Measurements from ENCODE around the gene EEF1B2. TPM values are rescaled to one million over a fixed set of nuclear protein-coding genes. Genes with fewer than 3 reads are reported as not detected.
"Not testable (repeated sequence)": the region's sequence is repeated elsewhere in the genome, so short reads cannot be mapped to it uniquely, and the experiment has no call there.

Gene EEF1B2
- total RNA-seq, 2 experiments from 2014 or later, result 983 to 1,166 TPM

DNA sequence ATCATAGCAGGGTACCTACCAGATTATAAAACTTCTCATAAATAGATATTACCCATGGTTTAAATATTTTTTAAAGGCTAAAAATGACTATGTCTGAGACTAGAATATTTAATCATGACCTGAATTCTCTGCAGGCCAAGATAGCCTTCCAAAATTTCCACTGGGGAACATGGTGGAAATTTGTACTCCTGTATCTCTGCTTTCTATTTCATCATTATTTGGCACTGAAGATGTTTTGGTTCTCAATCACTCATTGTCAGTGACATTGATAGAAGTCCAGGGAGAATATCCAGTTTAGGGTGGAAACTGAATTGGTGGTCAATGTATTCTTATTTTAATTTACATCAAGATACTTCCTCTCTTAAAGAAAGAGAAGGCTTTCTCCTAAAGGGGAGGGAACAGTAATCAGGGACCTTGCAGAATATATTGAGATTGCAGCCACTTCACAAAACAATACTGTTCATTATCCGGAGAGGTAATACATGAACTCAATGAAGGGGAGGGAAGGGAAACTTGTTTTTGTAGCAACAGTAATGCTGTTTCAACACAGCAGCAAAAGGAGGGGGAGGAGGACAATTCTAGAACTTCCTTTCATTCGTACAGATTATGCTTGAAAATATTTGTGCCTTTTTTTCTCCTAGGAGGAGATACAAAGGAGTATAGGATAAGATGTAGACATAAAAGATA, 34.1 kb downstream of the EEF1B2 start:
- no peak for DNase-seq

GRCh38 chr2:206198677-206199076, 39.0 kb downstream of the EEF1B2 start:
- H3K36me3 Mint-ChIP-seq (ENCODE audit: low read depth), result no peaks in the 10 kb centered on the region
- ChIA-PET CTCF (no interaction called here), POLR2A (no interaction called here)
- intact Hi-C loops (cut with DNase I, micrococcal nuclease), result no loop called here
- ATAC-seq, result no peak
- no peak overlapping the region for H3K4me3 Mint-ChIP-seq
- no peaks in the 10 kb centered on the region for H3K4me1 Mint-ChIP-seq
- H3K27me3 Mint-ChIP-seq, result peaks cover 17% of the 10 kb centered on the region
- no peak overlapping the region for H3K27ac Mint-ChIP-seq
- DNase-seq, result no peak
- H3K9me3 Mint-ChIP-seq (ENCODE audit: low read depth), result no peaks in the 10 kb centered on the region

More for the DNA sequence above, 34.1 kb downstream of the EEF1B2 start:
- Mint-ChIP-seq H3K36me3 (ENCODE audit: low read depth) (no peaks in the 10 kb centered on the region), H3K4me3 (no peak overlapping the region), H3K27ac (no peak overlapping the region), H3K9me3 (ENCODE audit: low read depth) (no peaks in the 10 kb centered on the region), H3K27me3 (peaks cover 19% of the 10 kb centered on the region), H3K4me1 (no peaks in the 10 kb centered on the region)
- POLR2A ChIA-PET, result no interaction called here
- CTCF ChIA-PET, result no interaction called here
- no peak for ATAC-seq
- intact Hi-C loops (cut with DNase I, micrococcal nuclease), result no loop called here

DNA sequence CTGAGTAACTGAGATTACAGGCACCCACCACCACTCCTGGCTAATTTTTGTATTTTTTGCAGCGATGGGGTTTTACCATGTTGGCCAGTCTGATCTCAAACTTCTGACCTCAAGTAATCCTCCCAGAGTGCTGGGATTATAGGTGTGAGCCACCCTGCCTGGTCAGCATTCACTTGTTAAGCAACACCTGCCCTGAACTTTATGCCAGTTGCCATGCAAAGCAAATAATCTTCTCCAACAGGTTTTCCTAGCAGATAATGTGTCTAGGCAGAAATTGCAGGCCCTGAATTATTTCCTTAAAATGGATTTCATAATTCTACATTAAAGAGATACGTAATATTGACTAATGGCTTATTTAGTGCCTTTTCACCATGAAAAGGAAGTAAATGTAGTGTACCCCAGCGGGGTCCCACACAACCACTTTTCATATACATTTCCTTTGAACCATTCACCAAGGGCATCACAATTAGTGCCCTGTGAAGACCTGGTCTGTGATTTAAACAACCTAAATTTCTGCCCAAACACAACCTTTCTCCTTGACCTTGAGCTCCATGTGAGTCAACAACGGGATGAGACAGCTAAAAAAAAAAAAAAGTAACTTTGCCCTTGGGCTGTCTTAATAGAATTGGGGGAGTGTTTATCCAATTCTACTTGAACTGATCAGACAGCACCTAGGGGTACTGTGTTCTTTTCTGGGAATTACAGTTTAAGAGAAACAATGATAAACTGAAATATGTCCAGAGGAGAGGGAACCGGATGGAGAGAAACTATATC, 41.6 kb downstream of the EEF1B2 start:
- Mint-ChIP-seq H3K27me3 (peaks cover 9% of the 10 kb centered on the region), H3K27ac (no peak overlapping the region), H3K4me3 (no peak overlapping the region), H3K4me1 (no peaks in the 10 kb centered on the region), H3K36me3 (ENCODE audit: low read depth) (no peaks in the 10 kb centered on the region), H3K9me3 (ENCODE audit: low read depth) (no peaks in the 10 kb centered on the region)
- POLR2A ChIA-PET, result no interaction called here
- no peak for ATAC-seq
- CTCF ChIA-PET, result interaction anchor here (0.6 to 1.0 kb wide), 3 partner anchors 18 to 203 kb away, joined by 3 to 4 read pairs (median 3); no protein-coding TSS in a partner anchor
- intact Hi-C loops (cut with DNase I, micrococcal nuclease), result no loop called here
- DNase-seq, result no peak

DNA sequence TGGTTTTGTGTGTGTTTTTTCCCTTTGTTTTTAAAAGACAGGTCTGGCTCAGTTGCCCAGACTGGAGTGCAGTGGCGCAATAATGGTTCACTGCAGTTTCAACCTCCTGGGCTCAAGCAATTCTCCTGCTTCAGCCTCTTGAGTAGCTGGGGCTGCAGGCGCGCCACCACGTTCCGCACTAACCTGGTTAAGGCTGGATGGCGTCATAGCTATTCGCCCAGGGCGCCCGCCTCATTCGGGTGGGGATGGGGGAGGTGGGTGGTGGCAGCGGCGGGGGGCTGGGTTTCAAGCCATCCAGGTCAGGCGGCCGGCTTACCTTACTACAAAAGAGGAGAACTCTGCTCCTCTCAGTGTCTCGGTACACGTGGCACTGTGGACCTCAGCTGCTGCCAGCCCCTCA, 42.8 kb downstream of the EEF1B2 start:
- peaks cover 4% of the 10 kb centered on the region for H3K27me3 Mint-ChIP-seq
- H3K27ac Mint-ChIP-seq, result no peak overlapping the region
- no peak for DNase-seq
- no peak overlapping the region for H3K4me3 Mint-ChIP-seq
- ChIA-PET POLR2A (no interaction called here), CTCF (no interaction called here)
- intact Hi-C loops (cut with DNase I, micrococcal nuclease), result no loop called here
- H3K4me1 Mint-ChIP-seq, result no peaks in the 10 kb centered on the region
- no peak for ATAC-seq
- no peaks in the 10 kb centered on the region for H3K9me3 Mint-ChIP-seq (ENCODE audit: low read depth)
- no peaks in the 10 kb centered on the region for H3K36me3 Mint-ChIP-seq (ENCODE audit: low read depth)

DNA sequence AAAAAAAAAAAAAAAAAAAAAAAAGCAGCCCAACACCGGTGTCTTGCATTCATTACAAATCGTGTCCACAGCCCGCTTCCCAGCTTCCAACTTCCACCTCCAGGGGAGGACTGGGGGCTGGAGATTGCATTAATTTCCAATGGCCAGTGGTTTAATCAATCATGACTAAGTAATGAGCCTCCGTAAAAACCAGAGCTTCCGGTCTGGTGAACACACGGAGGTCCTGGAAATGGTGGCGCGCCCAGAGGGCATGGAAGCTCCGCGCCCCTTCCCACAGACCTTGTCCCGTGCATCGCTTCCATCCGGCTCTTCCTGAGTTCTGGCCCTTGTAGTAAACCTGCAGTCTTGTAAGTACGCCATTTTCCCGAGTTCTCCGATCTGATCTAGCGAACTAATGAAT, 43.6 kb downstream of the EEF1B2 start:
- Mint-ChIP-seq H3K4me3 (no peak overlapping the region), H3K4me1 (no peaks in the 10 kb centered on the region), H3K9me3 (ENCODE audit: low read depth) (no peaks in the 10 kb centered on the region), H3K36me3 (ENCODE audit: low read depth) (no peaks in the 10 kb centered on the region), H3K27me3 (peaks cover 4% of the 10 kb centered on the region), H3K27ac (no peak overlapping the region)
- no peak for ATAC-seq
- ChIA-PET POLR2A (no interaction called here), CTCF (interaction anchor here (0.5 kb wide), 1 partner anchor 223 kb away, joined by 3 read pairs; no protein-coding TSS in a partner anchor)
- DNase-seq, result no peak
- intact Hi-C loops (cut with DNase I, micrococcal nuclease), result no loop called here

GRCh38 chr2:206204710-206205109, 45.0 kb downstream of the EEF1B2 start:
- intact Hi-C loops (cut with DNase I, micrococcal nuclease), result no loop called here
- ChIA-PET CTCF (interaction anchor here (1.5 kb wide), 1 partner anchor 20 kb away, joined by 4 read pairs; no protein-coding TSS in a partner anchor), POLR2A (interaction anchor here (0.6 kb wide), 1 partner anchor 349 kb away, joined by 5 read pairs; no protein-coding TSS in a partner anchor)
- H3K27me3 Mint-ChIP-seq, result peaks cover 4% of the 10 kb centered on the region
- no peaks in the 10 kb centered on the region for H3K9me3 Mint-ChIP-seq (ENCODE audit: low read depth)
- no peaks in the 10 kb centered on the region for H3K4me1 Mint-ChIP-seq
- DNase-seq (no peak), ATAC-seq (no peak)
- no peak overlapping the region for H3K27ac Mint-ChIP-seq
- H3K4me3 Mint-ChIP-seq, result no peak overlapping the region
- no peaks in the 10 kb centered on the region for H3K36me3 Mint-ChIP-seq (ENCODE audit: low read depth)

- H3K27ac Mint-ChIP-seq; DNase-seq; H3K4me1 Mint-ChIP-seq; CTCF ChIA-PET; H3K9me3 Mint-ChIP-seq (ENCODE audit: low read depth); intact Hi-C loops (cut with DNase I, micrococcal nuclease); POLR2A ChIA-PET; H3K36me3 Mint-ChIP-seq (ENCODE audit: low read depth); H3K27me3 Mint-ChIP-seq; H3K4me3 Mint-ChIP-seq; ATAC-seq: not testable (repeated sequence)
Measured at GRCh38 chr2:206207316-206207715, 47.6 kb downstream of the EEF1B2 start.

GRCh38 chr2:206208900-206209299, 49.2 kb downstream of the EEF1B2 start:
- peaks cover 2% of the 10 kb centered on the region for H3K27me3 Mint-ChIP-seq
- ChIA-PET POLR2A (no interaction called here), CTCF (no interaction called here)
- H3K36me3 Mint-ChIP-seq (ENCODE audit: low read depth), result no peaks in the 10 kb centered on the region
- DNase-seq (no peak), ATAC-seq (no peak)
- intact Hi-C loops (cut with DNase I, micrococcal nuclease), result no loop called here
- H3K9me3 Mint-ChIP-seq (ENCODE audit: low read depth), result no peaks in the 10 kb centered on the region
- H3K27ac Mint-ChIP-seq, result no peak overlapping the region
- H3K4me1 Mint-ChIP-seq, result peaks cover 6% of the 10 kb centered on the region
- H3K4me3 Mint-ChIP-seq, result no peak overlapping the region

GRCh38 chr2:206211657-206212255, 52.1 kb downstream of the EEF1B2 start:
- CTCF ChIA-PET, result no interaction called here
- peaks cover 6% of the 10 kb centered on the region for H3K4me1 Mint-ChIP-seq
- H3K9me3 Mint-ChIP-seq (ENCODE audit: low read depth), result no peaks in the 10 kb centered on the region
- ATAC-seq, result no peak
- H3K27me3 Mint-ChIP-seq, result peaks cover 4% of the 10 kb centered on the region
- POLR2A ChIA-PET, result no interaction called here
- H3K4me3 Mint-ChIP-seq, result no peak overlapping the region
- no peak for DNase-seq
- no peak overlapping the region for H3K27ac Mint-ChIP-seq
- intact Hi-C loops (cut with DNase I, micrococcal nuclease), result no loop called here
- no peaks in the 10 kb centered on the region for H3K36me3 Mint-ChIP-seq (ENCODE audit: low read depth)

Other genes with a start within 250 kb of the EEF1B2 start
- gene INO80D, start 73.7 kb upstream of the EEF1B2 start, total RNA-seq, result 10 to 100 TPM; 17.6 to 18.9 TPM
- gene NDUFS1, start 451 bp upstream of the EEF1B2 start, total RNA-seq, result 10 to 100 TPM; 70.6 to 90.4 TPM
- gene ZDBF2, start 114.8 kb downstream of the EEF1B2 start, total RNA-seq, result 10 to 100 TPM; 11.7 to 13.4 TPM